Stimulated activated memory B cell treated with anti-CD40 and anti-IgM and Interleukin-4, amounts not matched to agents 10 μg/mL and 1 μg/mL and 100 μg/mL, for 72 hours (primary cell): ENCODE data around the gene CARMIL1.

Source experiments
- ATAC-seq: fragments of 150-1000 bp; cut with Tn5 transposase; 2 replicates; pipeline ENCODE4 v1.10.0; 2021
- H3K27ac Mint-ChIP-seq: one replicate; pipeline ENCODE4 v1.8.0; 2022; ENCODE audit warnings: mild to moderate bottlenecking, mixed read lengths
- H3K27me3 Mint-ChIP-seq: one replicate; pipeline ENCODE4 v1.8.0; 2022; ENCODE audit warnings: mixed read lengths
- H3K36me3 Mint-ChIP-seq: one replicate; pipeline ENCODE4 v1.8.0; 2022; ENCODE audit warnings: mixed read lengths
- H3K4me1 Mint-ChIP-seq: one replicate; pipeline ENCODE4 v1.8.0; 2022; ENCODE audit warnings: mixed read lengths
- H3K4me3 Mint-ChIP-seq: one replicate; pipeline ENCODE4 v1.8.0; 2022; ENCODE audit warnings: mild to moderate bottlenecking, moderate library complexity, mixed read lengths
- H3K9me3 Mint-ChIP-seq: one replicate; pipeline ENCODE4 v1.8.0; 2022; ENCODE audit warnings: mixed read lengths

The CARMIL1 gene

GRCh38 chr6:25332165-25332564 is 53.0 kb downstream of the CARMIL1 start:
- Mint-ChIP-seq H3K4me3 (peak overlapping the region; percentile 20), H3K36me3 (no peaks in the 10 kb centered on the region), H3K27me3 (no peaks in the 10 kb centered on the region), H3K4me1 (peaks cover 17% of the 10 kb centered on the region), H3K27ac (no peak overlapping the region), H3K9me3 (no peaks in the 10 kb centered on the region)
- ATAC-seq, result no peak

- H3K4me1 Mint-ChIP-seq, result peaks cover 17% of the 10 kb centered on the region
- H3K9me3 Mint-ChIP-seq, result no peaks in the 10 kb centered on the region
- H3K27me3 Mint-ChIP-seq, result no peaks in the 10 kb centered on the region
- H3K27ac Mint-ChIP-seq, result no peak overlapping the region
- H3K4me3 Mint-ChIP-seq, result no peak overlapping the region
- peak; percentile 43 for ATAC-seq
- H3K36me3 Mint-ChIP-seq, result no peaks in the 10 kb centered on the region
These were observed 53.5 kb downstream of the CARMIL1 start for GRCh38 chr6:25332655-25333071.

- no peak overlapping the region for H3K4me3 Mint-ChIP-seq
- H3K4me1 Mint-ChIP-seq, result peaks cover 17% of the 10 kb centered on the region
- H3K36me3 Mint-ChIP-seq, result no peaks in the 10 kb centered on the region
- no peaks in the 10 kb centered on the region for H3K27me3 Mint-ChIP-seq
- ATAC-seq, result no peak
- H3K27ac Mint-ChIP-seq, result no peak overlapping the region
- H3K9me3 Mint-ChIP-seq, result no peaks in the 10 kb centered on the region
These were observed 54.3 kb downstream of the CARMIL1 start for GRCh38 chr6:25333471-25333870.

GRCh38 chr6:25334793-25335192 is 55.6 kb downstream of the CARMIL1 start:
- no peak overlapping the region for H3K4me3 Mint-ChIP-seq
- no peak overlapping the region for H3K27ac Mint-ChIP-seq
- no peaks in the 10 kb centered on the region for H3K9me3 Mint-ChIP-seq
- peaks cover 17% of the 10 kb centered on the region for H3K4me1 Mint-ChIP-seq
- H3K36me3 Mint-ChIP-seq, result no peaks in the 10 kb centered on the region
- ATAC-seq, result no peak
- no peaks in the 10 kb centered on the region for H3K27me3 Mint-ChIP-seq

- H3K27ac Mint-ChIP-seq, result no peak overlapping the region
- no peaks in the 10 kb centered on the region for H3K36me3 Mint-ChIP-seq
- no peaks in the 10 kb centered on the region for H3K9me3 Mint-ChIP-seq
- no peak overlapping the region for H3K4me3 Mint-ChIP-seq
- ATAC-seq, result no peak
- peaks cover 10% of the 10 kb centered on the region for H3K27me3 Mint-ChIP-seq
- H3K4me1 Mint-ChIP-seq, result peaks cover 16% of the 10 kb centered on the region
These were observed 57.8 kb downstream of the CARMIL1 start for GRCh38 chr6:25336996-25337395.

GRCh38 chr6:25337431-25337830 is 58.3 kb downstream of the CARMIL1 start:
- H3K27ac Mint-ChIP-seq, result no peak overlapping the region
- H3K9me3 Mint-ChIP-seq, result no peaks in the 10 kb centered on the region
- H3K4me3 Mint-ChIP-seq, result no peak overlapping the region
- H3K36me3 Mint-ChIP-seq, result no peaks in the 10 kb centered on the region
- peaks cover 12% of the 10 kb centered on the region for H3K4me1 Mint-ChIP-seq
- peaks cover 10% of the 10 kb centered on the region for H3K27me3 Mint-ChIP-seq
- ATAC-seq, result no peak

GRCh38 chr6:25340431-25341202 is 61.4 kb downstream of the CARMIL1 start:
- Mint-ChIP-seq H3K9me3 (no peaks in the 10 kb centered on the region), H3K36me3 (no peaks in the 10 kb centered on the region), H3K4me3 (no peak overlapping the region), H3K27ac (no peak overlapping the region), H3K4me1 (no peaks in the 10 kb centered on the region), H3K27me3 (peaks cover 10% of the 10 kb centered on the region)
- no peak for ATAC-seq

GRCh38 chr6:25341203-25341552 is 62.0 kb downstream of the CARMIL1 start:
- no peaks in the 10 kb centered on the region for H3K36me3 Mint-ChIP-seq
- no peak overlapping the region for H3K4me3 Mint-ChIP-seq
- peaks cover 10% of the 10 kb centered on the region for H3K27me3 Mint-ChIP-seq
- no peaks in the 10 kb centered on the region for H3K4me1 Mint-ChIP-seq
- ATAC-seq, result no peak
- H3K27ac Mint-ChIP-seq, result no peak overlapping the region
- no peaks in the 10 kb centered on the region for H3K9me3 Mint-ChIP-seq

GRCh38 chr6:25341923-25342619 is 62.9 kb downstream of the CARMIL1 start:
- no peak overlapping the region for H3K27ac Mint-ChIP-seq
- no peak overlapping the region for H3K4me3 Mint-ChIP-seq
- no peak for ATAC-seq
- no peaks in the 10 kb centered on the region for H3K9me3 Mint-ChIP-seq
- peaks cover 10% of the 10 kb centered on the region for H3K27me3 Mint-ChIP-seq
- no peaks in the 10 kb centered on the region for H3K36me3 Mint-ChIP-seq
- no peaks in the 10 kb centered on the region for H3K4me1 Mint-ChIP-seq

- Mint-ChIP-seq H3K9me3 (no peaks in the 10 kb centered on the region), H3K4me1 (no peaks in the 10 kb centered on the region), H3K36me3 (no peaks in the 10 kb centered on the region), H3K4me3 (no peak overlapping the region), H3K27ac (no peak overlapping the region), H3K27me3 (peaks cover 10% of the 10 kb centered on the region)
- ATAC-seq, result no peak
These were observed 63.6 kb downstream of the CARMIL1 start for GRCh38 chr6:25342802-25343201.

GRCh38 chr6:25343984-25344383 is 64.8 kb downstream of the CARMIL1 start:
- H3K27ac Mint-ChIP-seq, result no peak overlapping the region
- H3K4me3 Mint-ChIP-seq, result no peak overlapping the region
- peaks cover 10% of the 10 kb centered on the region for H3K27me3 Mint-ChIP-seq
- H3K9me3 Mint-ChIP-seq, result no peaks in the 10 kb centered on the region
- ATAC-seq, result peak; percentile 75
- H3K36me3 Mint-ChIP-seq, result no peaks in the 10 kb centered on the region
- H3K4me1 Mint-ChIP-seq, result no peaks in the 10 kb centered on the region

- Mint-ChIP-seq H3K9me3 (no peaks in the 10 kb centered on the region), H3K27me3 (peaks cover 10% of the 10 kb centered on the region), H3K4me3 (no peak overlapping the region), H3K27ac (no peak overlapping the region), H3K4me1 (no peaks in the 10 kb centered on the region), H3K36me3 (no peaks in the 10 kb centered on the region)
- ATAC-seq, result no peak
These were observed 65.7 kb downstream of the CARMIL1 start for GRCh38 chr6:25344827-25345226.

- no peak overlapping the region for H3K27ac Mint-ChIP-seq
- H3K27me3 Mint-ChIP-seq, result peaks cover 10% of the 10 kb centered on the region
- H3K36me3 Mint-ChIP-seq, result no peaks in the 10 kb centered on the region
- no peaks in the 10 kb centered on the region for H3K9me3 Mint-ChIP-seq
- ATAC-seq, result no peak
- H3K4me1 Mint-ChIP-seq, result no peaks in the 10 kb centered on the region
- no peak overlapping the region for H3K4me3 Mint-ChIP-seq
These were observed 66.9 kb downstream of the CARMIL1 start for GRCh38 chr6:25346064-25346463.

- ATAC-seq, result no peak
- no peaks in the 10 kb centered on the region for H3K27me3 Mint-ChIP-seq
- H3K9me3 Mint-ChIP-seq, result no peaks in the 10 kb centered on the region
- H3K36me3 Mint-ChIP-seq, result no peaks in the 10 kb centered on the region
- no peak overlapping the region for H3K4me3 Mint-ChIP-seq
- no peak overlapping the region for H3K27ac Mint-ChIP-seq
- H3K4me1 Mint-ChIP-seq, result no peaks in the 10 kb centered on the region
These were observed 71.4 kb downstream of the CARMIL1 start for GRCh38 chr6:25350573-25350972.

- H3K36me3 Mint-ChIP-seq, result no peaks in the 10 kb centered on the region
- ATAC-seq, result no peak
- H3K27me3 Mint-ChIP-seq, result no peaks in the 10 kb centered on the region
- H3K9me3 Mint-ChIP-seq, result no peaks in the 10 kb centered on the region
- no peak overlapping the region for H3K27ac Mint-ChIP-seq
- H3K4me1 Mint-ChIP-seq, result no peaks in the 10 kb centered on the region
- no peak overlapping the region for H3K4me3 Mint-ChIP-seq
These were observed 72.3 kb downstream of the CARMIL1 start for GRCh38 chr6:25351485-25351884.

GRCh38 chr6:25352285-25352684 is 73.1 kb downstream of the CARMIL1 start:
- H3K36me3 Mint-ChIP-seq, result no peaks in the 10 kb centered on the region
- H3K4me1 Mint-ChIP-seq, result no peaks in the 10 kb centered on the region
- no peak for ATAC-seq
- H3K4me3 Mint-ChIP-seq, result no peak overlapping the region
- no peaks in the 10 kb centered on the region for H3K9me3 Mint-ChIP-seq
- H3K27me3 Mint-ChIP-seq, result no peaks in the 10 kb centered on the region
- no peak overlapping the region for H3K27ac Mint-ChIP-seq
